NCI-H69 (cell line): ENCODE data around the gene DOCK2.
A peak's percentile ranks its signal among the peaks of the same experiment; 100 is the strongest.
"Not testable (repeated sequence)": the region's sequence is repeated elsewhere in the genome, so short reads cannot be mapped to it uniquely, and the experiment has no call there.

Experiments used
- DNase-seq: peaks from one replicate; lab custom pipeline; 2025; lab: John Stamatoyannopoulos, UW

Gene DOCK2

GRCh38 chr5:169637549-169638121 lies 560 bp downstream of the DOCK2 start:
- no peak for DNase-seq

GRCh38 chr5:169641253-169641652 lies 4.2 kb downstream of the DOCK2 start:
- no peak for DNase-seq

- no peak for DNase-seq
These were observed 9.8 kb downstream of the DOCK2 start for GRCh38 chr5:169646856-169647255.

GRCh38 chr5:169647566-169647965 lies 10.5 kb downstream of the DOCK2 start:
- no peak for DNase-seq

- peak; percentile 76 for DNase-seq
These were observed 11.7 kb downstream of the DOCK2 start for GRCh38 chr5:169648725-169649310.

- no peak for DNase-seq
These were observed 12.4 kb downstream of the DOCK2 start for GRCh38 chr5:169649486-169649885.

- no peak for DNase-seq
These were observed 13.7 kb downstream of the DOCK2 start for GRCh38 chr5:169650701-169651331.

- DNase-seq, result peak; percentile 45
These were observed 14.5 kb downstream of the DOCK2 start for GRCh38 chr5:169651526-169651925.

GRCh38 chr5:169652057-169652456 lies 15.0 kb downstream of the DOCK2 start:
- peak; percentile 85 for DNase-seq

- DNase-seq, result no peak
These were observed 16.0 kb downstream of the DOCK2 start for GRCh38 chr5:169653091-169653490.

- DNase-seq, result no peak
These were observed 18.3 kb downstream of the DOCK2 start for GRCh38 chr5:169655353-169655752.

GRCh38 chr5:169656125-169656901 lies 19.2 kb downstream of the DOCK2 start:
- DNase-seq, result no peak

- no peak for DNase-seq
These were observed 20.1 kb downstream of the DOCK2 start for GRCh38 chr5:169657127-169657526.

- DNase-seq, result not testable (repeated sequence)
These were observed 25.4 kb downstream of the DOCK2 start for GRCh38 chr5:169662451-169662850.

- DNase-seq, result no peak
These were observed 26.5 kb downstream of the DOCK2 start for GRCh38 chr5:169663537-169663936.

GRCh38 chr5:169666365-169666764 lies 29.3 kb downstream of the DOCK2 start:
- DNase-seq, result no peak

- peak; percentile 94 for DNase-seq
These were observed 31.0 kb downstream of the DOCK2 start for GRCh38 chr5:169667896-169668674.

- peak; percentile 84 for DNase-seq
These were observed 31.7 kb downstream of the DOCK2 start for GRCh38 chr5:169668732-169669131.

- DNase-seq, result no peak
These were observed 33.9 kb downstream of the DOCK2 start for GRCh38 chr5:169670769-169671525.

- DNase-seq, result no peak
These were observed 45.0 kb downstream of the DOCK2 start for GRCh38 chr5:169682026-169682425.

- DNase-seq, result peak; percentile 80
These were observed 49.1 kb downstream of the DOCK2 start for GRCh38 chr5:169686137-169686536.
